ENCODE measurements around the gene LFNG. TPM values are rescaled to one million over a fixed set of nuclear protein-coding genes. Genes with fewer than 3 reads are reported as not detected.

Gene LFNG
- total and polyA plus RNA-seq, 9 of the 15 experiments (the other 6 are each of a cell fraction or from before 2014, with no cell fraction given): 0.03 to 0.89 (median 0.25) TPM; not detected in 1

GRCh38 chr7:2529161-2530070 is 9.8 kb downstream of the LFNG start (continued):
- TF ChIP-seq SNAPC5 (CRISPR knock-in tag; IDR thresholded peaks at IDR 0.05) (no peak), EGR1 (conservative IDR thresholded peaks at IDR 0.05) (0 out of 2 replicates have a peak, but pooled peaks have one; percentile 7), HDAC8 (tag; IDR thresholded peaks at IDR 0.05) (no peak), ZBTB8A (IDR thresholded peaks at IDR 0.05; ENCODE audit: partially characterized antibody) (no peak), SLC30A9 (CRISPR knock-in tag; IDR thresholded peaks at IDR 0.05) (no peak), CREM (IDR thresholded peaks at IDR 0.05; ENCODE audit: low read depth) (no peak), SRSF1 (IDR thresholded peaks at IDR 0.05; ENCODE audit: low read depth, low read length) (no peak), OTX1 (CRISPR knock-in tag; IDR thresholded peaks at IDR 0.05) (no peak), NCOR1 (IDR thresholded peaks at IDR 0.05) (no peak), USF2 (CRISPR knock-in tag; IDR thresholded peaks at IDR 0.05) (peak; percentile 19; the same call in 1 of the 2 replicates)
